Measurements from ENCODE around the gene ULK4.

Gene ULK4

DNA sequence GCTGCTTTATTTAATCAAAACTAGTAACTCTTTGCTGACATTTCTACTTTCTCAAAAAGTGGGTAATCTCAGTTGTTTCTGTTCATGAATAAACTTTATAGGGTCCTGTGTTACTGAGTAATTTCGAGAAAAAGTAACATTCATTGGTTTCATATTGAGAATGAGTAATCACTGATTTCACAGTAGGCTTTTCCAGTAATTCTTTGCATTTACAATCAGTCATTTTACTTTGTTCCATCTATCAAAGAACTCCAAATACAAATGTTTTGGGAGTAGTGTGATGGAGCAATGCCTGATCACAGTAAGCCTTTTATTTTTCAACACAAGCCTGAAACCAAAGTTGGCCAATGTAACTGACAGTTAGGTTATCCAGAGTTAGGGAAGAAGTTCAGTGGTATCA, 353.6 kb downstream of the ULK4 start:
- Histone ChIP-seq H3K36me3 (replicated peaks; ENCODE audit: low read depth, low read length) (no peaks in the 10 kb centered on the region), H4K20me1 (ENCODE audit: insufficient read depth, low read length) (no peaks in the 10 kb centered on the region), H3K4me2 (ENCODE audit: low read length) (peak overlapping the region; percentile 61), H3K27me3 (ENCODE audit: low read depth, low read length) (peaks cover 24% of the 10 kb centered on the region), H3K27ac (ENCODE audit: low read length) (0 out of 2 replicates have a peak overlapping the region, but pooled peaks have one; percentile 2), H3K4me1 (ENCODE audit: low read length) (peaks cover 36% of the 10 kb centered on the region), H3K79me2 (ENCODE audit: low read length) (no peaks in the 10 kb centered on the region), H3K9ac (ENCODE audit: low read length) (no peak overlapping the region), H2AFZ (ENCODE audit: low read depth, low read length) (no peak overlapping the region), H3K9me3 (ENCODE audit: insufficient read depth, low read length) (no peaks in the 10 kb centered on the region), H3K4me3 (ENCODE audit: low read length) (peak overlapping the region; percentile 16; the same call in 1 of the 2 replicates)
- TF ChIP-seq CTCF (IDR thresholded peaks at IDR 0.05; ENCODE audit: low read depth, low read length) (no peak), EZH2phosphoT487 (IDR thresholded peaks at IDR 0.05; ENCODE audit: low read depth) (0 out of 2 replicates have a peak, but pooled peaks have one; percentile 32)

- Histone ChIP-seq H4K20me1 (ENCODE audit: insufficient read depth, low read length) (no peaks in the 10 kb centered on the region), H3K4me2 (ENCODE audit: low read length) (no peak overlapping the region), H2AFZ (ENCODE audit: low read depth, low read length) (no peak overlapping the region), H3K4me3 (ENCODE audit: low read length) (no peak overlapping the region), H3K79me2 (ENCODE audit: low read length) (no peaks in the 10 kb centered on the region), H3K4me1 (ENCODE audit: low read length) (peaks cover 30% of the 10 kb centered on the region), H3K36me3 (replicated peaks; ENCODE audit: low read depth, low read length) (no peaks in the 10 kb centered on the region), H3K27ac (ENCODE audit: low read length) (no peak overlapping the region), H3K9ac (ENCODE audit: low read length) (no peak overlapping the region), H3K9me3 (ENCODE audit: insufficient read depth, low read length) (no peaks in the 10 kb centered on the region), H3K27me3 (ENCODE audit: low read depth, low read length) (peaks cover 21% of the 10 kb centered on the region)
- TF ChIP-seq EZH2phosphoT487 (IDR thresholded peaks at IDR 0.05; ENCODE audit: low read depth) (no peak), CTCF (IDR thresholded peaks at IDR 0.05; ENCODE audit: low read depth, low read length) (no peak)
Observed at GRCh38 chr3:41603807-41604206, 358.1 kb downstream of the ULK4 start.

- H3K4me3 ChIP-seq (ENCODE audit: low read length) = no peak overlapping the region
- peaks cover 14% of the 10 kb centered on the region for H3K27me3 ChIP-seq (ENCODE audit: low read depth, low read length)
- no peak overlapping the region for H3K4me2 ChIP-seq (ENCODE audit: low read length)
- no peaks in the 10 kb centered on the region for H3K36me3 ChIP-seq (replicated peaks; ENCODE audit: low read depth, low read length)
- peaks cover 17% of the 10 kb centered on the region for H3K4me1 ChIP-seq (ENCODE audit: low read length)
- H2AFZ ChIP-seq (ENCODE audit: low read depth, low read length) = no peak overlapping the region
- H4K20me1 ChIP-seq (ENCODE audit: insufficient read depth, low read length) = no peaks in the 10 kb centered on the region
- H3K9me3 ChIP-seq (ENCODE audit: insufficient read depth, low read length) = no peaks in the 10 kb centered on the region
- TF ChIP-seq EZH2phosphoT487 (IDR thresholded peaks at IDR 0.05; ENCODE audit: low read depth) (no peak), CTCF (IDR thresholded peaks at IDR 0.05; ENCODE audit: low read depth, low read length) (no peak)
- H3K79me2 ChIP-seq (ENCODE audit: low read length) = no peaks in the 10 kb centered on the region
- H3K9ac ChIP-seq (ENCODE audit: low read length) = no peak overlapping the region
- H3K27ac ChIP-seq (ENCODE audit: low read length) = no peak overlapping the region
Observed at GRCh38 chr3:41602121-41602520, 359.8 kb downstream of the ULK4 start.

DNA sequence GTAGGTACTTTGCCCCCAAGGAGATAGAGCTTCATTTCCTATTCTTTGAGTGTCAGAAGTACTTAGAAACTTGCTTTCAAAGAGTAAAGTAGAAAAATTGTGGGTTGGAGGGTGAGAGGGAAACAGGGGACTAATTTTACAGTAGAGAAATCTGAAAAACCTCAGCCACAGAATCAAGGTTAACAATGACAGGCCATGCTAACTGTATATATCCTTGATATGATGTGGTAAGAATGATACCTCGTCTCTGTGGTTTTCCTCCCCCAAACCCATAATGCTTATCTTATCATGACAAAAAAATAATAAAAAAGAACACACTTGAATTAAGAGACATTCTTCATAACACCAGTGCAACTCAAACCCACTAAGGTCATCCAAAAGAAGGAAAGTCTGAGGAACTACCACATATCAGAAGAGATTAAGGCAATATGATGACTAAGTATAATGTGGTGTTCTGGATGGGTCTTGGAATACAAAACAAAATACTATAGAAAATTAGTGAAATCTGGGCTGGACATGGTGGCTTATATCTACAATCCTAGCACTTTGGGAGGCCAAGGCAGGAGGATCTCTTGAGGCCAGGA, 360.4 kb downstream of the ULK4 start:
- no peaks in the 10 kb centered on the region for H4K20me1 ChIP-seq (ENCODE audit: insufficient read depth, low read length)
- H3K27ac ChIP-seq (ENCODE audit: low read length) = no peak overlapping the region
- no peaks in the 10 kb centered on the region for H3K9me3 ChIP-seq (ENCODE audit: insufficient read depth, low read length)
- no peaks in the 10 kb centered on the region for H3K36me3 ChIP-seq (replicated peaks; ENCODE audit: low read depth, low read length)
- H3K4me3 ChIP-seq (ENCODE audit: low read length) = no peak overlapping the region
- TF ChIP-seq CTCF (IDR thresholded peaks at IDR 0.05; ENCODE audit: low read depth, low read length) (no peak), EZH2phosphoT487 (IDR thresholded peaks at IDR 0.05; ENCODE audit: low read depth) (no peak)
- H3K79me2 ChIP-seq (ENCODE audit: low read length) = no peaks in the 10 kb centered on the region
- no peak overlapping the region for H2AFZ ChIP-seq (ENCODE audit: low read depth, low read length)
- H3K4me1 ChIP-seq (ENCODE audit: low read length) = peaks cover 13% of the 10 kb centered on the region
- H3K9ac ChIP-seq (ENCODE audit: low read length) = no peak overlapping the region
- no peak overlapping the region for H3K4me2 ChIP-seq (ENCODE audit: low read length)
- peaks cover 8% of the 10 kb centered on the region; the same call in 1 of the 2 replicates for H3K27me3 ChIP-seq (ENCODE audit: low read depth, low read length)

All from OCI-LY3 (cell line).